ENCODE results near the gene PFDN1.

- TF ChIP-seq CTCF (IDR thresholded peaks at IDR 0.05) = no peak
- no peak for TF ChIP-seq POLR2A (IDR thresholded peaks at IDR 0.05)
- TF ChIP-seq POLR2AphosphoS5 (IDR thresholded peaks at IDR 0.05) = no peak
- TF ChIP-seq EP300 (IDR thresholded peaks at IDR 0.05) = no peak
Measured at GRCh38 chr5:140327589-140327988, 24.7 kb upstream of the PFDN1 start.

All from suprapubic skin (tissue), 4 donors.